Activated CD4-positive, alpha-beta T cell treated with anti-CD3 and anti-CD28 coated beads, Interleukin-2, amount 50 U/mL, for 16 hours (primary cell): ENCODE measurements around the gene ETV7.
"Not testable (repeated sequence)": the region's sequence is repeated elsewhere in the genome, so short reads cannot be mapped to it uniquely, and the experiment has no call there.

Experiments
- DNase-seq: peaks from one replicate; pipeline ENCODE4 v3.0.0-alpha.2; 2020

The ETV7 gene

GRCh38 chr6:36387440-36388303 is at the start of gene ETV7:
ETV7 (minus strand) TSS chr6:36387669; CDS start chr6:36387541, 128 bp downstream.
- DNase-seq = peak; percentile 45

GRCh38 chr6:36436466-36436865 is 49.0 kb upstream of the ETV7 start:
- no peak for DNase-seq

- no peak for DNase-seq
Observed at GRCh38 chr6:36432151-36432671, 44.7 kb upstream of the ETV7 start.

- no peak for DNase-seq
Observed at GRCh38 chr6:36431197-36431596, 43.7 kb upstream of the ETV7 start.

- no peak for DNase-seq
Observed at GRCh38 chr6:36430351-36430750, 42.9 kb upstream of the ETV7 start.

- no peak for DNase-seq
Observed at GRCh38 chr6:36428911-36429310, 41.4 kb upstream of the ETV7 start.

- DNase-seq = no peak
Observed at GRCh38 chr6:36426622-36427021, 39.2 kb upstream of the ETV7 start.

GRCh38 chr6:36423101-36423824 is 35.8 kb upstream of the ETV7 start:
- DNase-seq = peak; percentile 98

GRCh38 chr6:36422714-36423100 is 35.2 kb upstream of the ETV7 start:
- DNase-seq = no peak

- no peak for DNase-seq
Observed at GRCh38 chr6:36419310-36419709, 31.8 kb upstream of the ETV7 start.

- no peak for DNase-seq
Observed at GRCh38 chr6:36418558-36418957, 31.1 kb upstream of the ETV7 start.

GRCh38 chr6:36414481-36414880 is 27.0 kb upstream of the ETV7 start:
- DNase-seq = no peak

GRCh38 chr6:36413489-36414480 is 26.3 kb upstream of the ETV7 start:
- no peak for DNase-seq

- not testable (repeated sequence) for DNase-seq
Observed at GRCh38 chr6:36409718-36410117, 22.2 kb upstream of the ETV7 start.

GRCh38 chr6:36404164-36404563 is 16.7 kb upstream of the ETV7 start:
- DNase-seq = no peak

GRCh38 chr6:36402481-36402880 is 15.0 kb upstream of the ETV7 start:
- DNase-seq = no peak

GRCh38 chr6:36399970-36400369 is 12.5 kb upstream of the ETV7 start:
- DNase-seq = no peak

- no peak for DNase-seq
Observed at GRCh38 chr6:36392621-36393020, 5.2 kb upstream of the ETV7 start.

GRCh38 chr6:36389353-36389752 is 1.9 kb upstream of the ETV7 start:
- no peak for DNase-seq

GRCh38 chr6:36386495-36387439 is 702 bp downstream of the ETV7 start:
- no peak for DNase-seq

- no peak for DNase-seq
Observed at GRCh38 chr6:36384095-36384494, 3.4 kb downstream of the ETV7 start.

GRCh38 chr6:36383606-36384005 is 3.9 kb downstream of the ETV7 start:
- DNase-seq = peak; percentile 59
